HG03571 (cell line): ENCODE measurements around the gene IFIT2.
"Not testable (repeated sequence)": the region's sequence is repeated elsewhere in the genome, so short reads cannot be mapped to it uniquely, and the experiment has no call there.

Experiments used
- ATAC-seq: cut with Tn5 transposase; IDR thresholded peaks from one replicate; pipeline ENCODE4 v1.9.1; 2021; ENCODE audit not compliant: unreplicated experiment

IFIT2 gene

DNA sequence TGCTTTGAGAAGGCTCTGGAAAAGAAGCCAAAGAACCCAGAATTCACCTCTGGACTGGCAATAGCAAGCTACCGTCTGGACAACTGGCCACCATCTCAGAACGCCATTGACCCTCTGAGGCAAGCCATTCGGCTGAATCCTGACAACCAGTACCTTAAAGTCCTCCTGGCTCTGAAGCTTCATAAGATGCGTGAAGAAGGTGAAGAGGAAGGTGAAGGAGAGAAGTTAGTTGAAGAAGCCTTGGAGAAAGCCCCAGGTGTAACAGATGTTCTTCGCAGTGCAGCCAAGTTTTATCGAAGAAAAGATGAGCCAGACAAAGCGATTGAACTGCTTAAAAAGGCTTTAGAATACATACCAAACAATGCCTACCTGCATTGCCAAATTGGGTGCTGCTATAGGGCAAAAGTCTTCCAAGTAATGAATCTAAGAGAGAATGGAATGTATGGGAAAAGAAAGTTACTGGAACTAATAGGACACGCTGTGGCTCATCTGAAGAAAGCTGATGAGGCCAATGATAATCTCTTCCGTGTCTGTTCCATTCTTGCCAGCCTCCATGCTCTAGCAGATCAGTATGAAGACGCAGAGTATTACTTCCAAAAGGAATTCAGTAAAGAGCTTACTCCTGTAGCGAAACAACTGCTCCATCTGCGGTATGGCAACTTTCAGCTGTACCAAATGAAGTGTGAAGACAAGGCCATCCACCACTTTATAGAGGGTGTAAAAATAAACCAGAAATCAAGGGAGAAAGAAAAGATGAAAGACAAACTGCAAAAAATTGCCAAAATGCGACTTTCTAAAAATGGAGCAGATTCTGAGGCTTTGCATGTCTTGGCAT, 4.8 kb downstream of the IFIT2 start:
- no peak for ATAC-seq

DNA sequence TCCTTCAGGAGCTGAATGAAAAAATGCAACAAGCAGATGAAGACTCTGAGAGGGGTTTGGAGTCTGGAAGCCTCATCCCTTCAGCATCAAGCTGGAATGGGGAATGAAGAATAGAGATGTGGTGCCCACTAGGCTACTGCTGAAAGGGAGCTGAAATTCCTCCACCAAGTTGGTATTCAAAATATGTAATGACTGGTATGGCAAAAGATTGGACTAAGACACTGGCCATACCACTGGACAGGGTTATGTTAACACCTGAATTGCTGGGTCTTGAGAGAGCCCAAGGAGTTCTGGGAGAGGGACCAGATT, 5.4 kb downstream of the IFIT2 start:
- no peak for ATAC-seq

DNA sequence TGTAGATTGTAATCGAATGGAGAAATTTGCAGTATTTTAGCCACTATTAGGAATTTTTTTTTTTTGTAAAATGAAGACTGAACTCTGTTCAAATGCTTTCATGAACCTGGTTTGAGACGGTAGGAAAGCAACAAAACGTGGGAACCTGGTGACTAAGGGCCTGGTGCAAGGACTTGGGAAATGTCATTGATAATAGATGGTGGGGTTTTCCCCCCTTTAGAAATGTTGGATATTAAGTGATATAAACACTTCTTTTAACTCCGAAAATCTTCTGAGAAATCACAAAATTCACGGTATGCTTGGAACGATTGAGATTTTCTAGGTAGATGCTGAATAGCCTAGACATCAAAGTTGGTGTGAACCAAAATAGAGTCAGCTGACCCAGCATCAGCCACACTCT, 6.4 kb downstream of the IFIT2 start:
- no peak for ATAC-seq

DNA sequence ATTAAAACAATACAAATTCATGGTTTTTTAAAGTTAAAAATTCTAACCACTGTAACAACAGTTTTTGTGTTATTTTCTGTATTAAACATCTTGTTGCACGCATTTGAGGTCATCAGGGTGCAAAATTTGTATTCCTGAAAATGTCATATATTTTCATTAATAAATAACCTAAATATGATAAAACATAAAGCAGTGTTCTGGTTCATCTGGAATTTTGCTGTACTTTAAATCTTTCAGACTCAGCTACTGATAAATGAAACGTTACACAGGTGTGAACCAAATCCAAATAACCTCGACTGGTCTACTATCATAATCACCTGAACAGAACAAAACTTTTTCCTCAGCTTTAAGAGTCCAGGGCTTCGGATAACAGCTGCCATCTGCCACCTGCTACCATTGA, 6.9 kb downstream of the IFIT2 start:
- ATAC-seq, result no peak

DNA sequence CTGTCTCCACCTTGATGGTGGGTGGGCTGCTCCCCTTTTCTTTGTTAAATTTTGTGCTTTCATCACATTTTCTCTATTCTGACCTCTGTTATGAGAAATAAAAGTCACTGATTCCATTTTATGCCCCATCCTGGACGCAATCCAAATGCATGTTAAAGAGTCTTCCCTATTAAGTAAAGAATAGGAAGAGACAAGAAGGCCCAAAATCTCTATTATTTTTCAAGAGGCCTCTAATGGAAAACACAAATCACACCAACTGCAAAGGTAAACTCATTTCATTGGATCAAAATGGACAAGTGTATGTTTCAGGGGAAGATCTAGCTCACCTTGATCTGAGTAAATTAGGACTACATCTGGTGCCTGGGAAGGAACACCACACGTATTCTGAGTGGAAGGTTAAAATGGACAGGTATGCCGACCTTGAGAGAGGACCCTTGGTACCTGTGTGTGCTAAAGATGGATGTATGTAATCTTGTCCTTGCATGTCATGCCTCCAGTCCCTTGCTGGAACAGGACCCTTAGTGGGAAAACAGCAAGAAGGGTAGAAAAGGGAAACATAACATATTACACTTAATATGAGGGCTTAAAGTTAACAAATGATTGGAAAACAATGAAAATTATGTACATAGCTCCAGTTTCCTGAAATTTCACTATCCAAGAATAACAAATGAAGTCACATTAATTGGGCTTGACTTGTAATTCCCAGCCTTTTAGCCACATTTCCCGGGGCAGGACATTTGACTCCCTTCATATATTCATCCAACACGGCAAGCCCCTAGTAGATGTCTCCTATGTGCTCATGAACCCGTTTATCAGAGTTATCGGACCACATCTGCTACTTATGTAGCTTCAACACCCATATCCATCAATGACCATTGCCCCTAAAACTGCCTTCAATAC, 7.6 kb downstream of the IFIT2 start:
- ATAC-seq, result no peak

DNA sequence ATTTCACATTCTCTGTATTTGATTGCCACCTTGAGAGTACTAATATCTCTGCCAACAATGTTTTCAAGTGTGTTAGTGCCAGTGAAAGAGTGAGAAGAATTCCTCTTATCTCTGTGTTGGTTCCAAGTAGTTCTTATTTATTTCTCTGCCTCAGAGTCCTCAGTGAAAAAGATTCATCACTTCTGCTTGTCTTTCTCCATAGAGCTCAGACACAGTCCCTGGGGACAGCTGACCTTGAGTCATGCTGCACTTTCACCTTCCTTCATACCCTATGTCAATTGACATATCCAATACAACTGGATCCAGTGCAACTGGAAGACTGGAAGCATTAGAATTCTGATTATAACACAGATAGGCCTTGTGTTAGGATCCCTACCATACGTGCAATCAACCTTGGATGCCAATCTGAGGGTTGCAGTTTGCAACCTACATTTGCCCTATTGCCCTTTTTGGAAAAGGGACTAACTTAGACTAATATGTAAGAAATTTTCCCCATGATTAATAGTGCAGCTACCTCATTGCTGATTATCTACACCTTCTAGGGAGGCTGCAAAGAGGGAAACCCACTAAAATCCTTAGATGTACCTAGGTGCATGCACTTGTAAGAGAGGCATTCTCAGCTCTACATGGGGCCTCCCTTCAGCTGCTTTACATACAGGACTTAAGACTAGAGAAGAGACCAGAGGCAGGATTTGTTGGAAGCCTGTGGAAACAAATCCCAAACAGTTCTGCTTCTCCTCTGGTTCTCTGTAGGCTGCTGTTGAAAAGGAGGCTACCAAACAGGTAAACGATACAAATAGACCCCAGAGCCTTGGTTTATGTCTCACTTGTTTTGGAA, 8.4 kb downstream of the IFIT2 start:
- ATAC-seq, result no peak

DNA sequence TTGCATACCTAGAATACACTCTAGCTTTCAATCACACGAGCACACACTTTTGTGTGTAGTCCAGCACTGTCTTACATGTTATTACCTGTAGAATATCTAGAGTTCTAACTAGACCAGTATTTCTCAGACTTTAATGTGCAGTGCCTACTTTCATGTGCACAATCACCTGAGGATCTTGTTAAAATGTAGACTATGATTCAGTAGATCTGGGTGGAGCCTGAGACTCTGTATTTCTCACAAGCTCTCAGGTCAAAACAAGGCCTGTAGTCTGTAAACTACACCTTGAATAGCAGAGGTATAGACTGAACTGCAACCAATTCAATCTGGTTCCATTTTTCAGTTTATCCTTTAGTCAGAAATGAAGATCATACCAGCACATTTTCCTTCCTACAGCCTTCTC, 11.1 kb downstream of the IFIT2 start:
- ATAC-seq, result no peak

DNA sequence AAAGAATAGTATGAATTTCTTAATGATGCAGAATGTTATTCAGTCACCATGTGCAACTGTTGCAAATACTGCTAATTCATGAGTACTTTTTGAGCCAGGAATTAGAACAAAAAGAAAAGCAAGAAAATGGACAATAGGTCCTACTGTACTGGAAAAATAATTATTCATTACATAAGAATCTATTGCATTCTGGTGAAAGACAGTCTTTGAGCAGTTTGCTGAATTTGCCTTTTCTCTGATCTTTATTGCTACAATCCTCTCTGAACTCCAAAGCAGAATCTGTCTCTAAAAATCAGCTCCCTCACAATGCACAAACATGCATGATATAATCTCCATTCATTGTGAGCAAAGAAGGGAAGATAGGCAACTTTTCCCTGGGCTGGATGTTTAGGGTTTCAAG, 12.8 kb downstream of the IFIT2 start:
- no peak for ATAC-seq

DNA sequence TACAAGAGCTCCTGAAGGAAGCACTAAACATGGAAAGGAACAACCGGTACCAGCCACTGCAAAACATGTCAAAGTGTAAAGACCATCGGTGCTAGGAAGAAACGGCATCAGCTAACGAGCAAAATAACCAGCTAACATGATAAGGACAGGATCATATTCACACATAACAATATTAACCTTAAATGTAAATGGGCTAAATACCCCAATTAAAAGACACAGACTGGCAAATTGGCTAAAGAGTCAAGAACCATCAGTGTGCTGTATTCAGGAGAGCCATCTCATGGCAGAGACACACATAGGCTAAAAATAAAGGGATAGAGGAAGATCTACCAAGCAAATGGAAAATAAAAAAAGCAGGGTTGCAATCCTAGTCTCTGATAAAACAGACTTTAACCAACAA, 16.2 kb downstream of the IFIT2 start:
- ATAC-seq, result not testable (repeated sequence)

DNA sequence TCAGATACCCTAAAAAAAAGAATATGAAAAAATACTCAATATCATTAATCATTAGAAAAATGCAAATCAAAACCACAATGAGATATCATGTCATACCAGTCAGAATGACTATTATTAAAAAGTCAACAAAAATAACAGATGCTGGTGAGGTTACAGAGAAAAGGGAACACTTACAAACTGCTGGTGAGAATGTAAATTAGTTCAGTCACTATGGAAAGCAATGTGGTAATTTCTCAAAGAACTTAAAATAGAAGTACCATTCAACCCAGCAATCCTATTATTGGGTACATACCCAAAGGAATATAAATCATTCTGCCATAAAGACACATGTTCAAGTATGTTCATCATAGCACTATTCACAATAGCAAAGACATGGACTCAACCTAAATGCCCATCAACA, 23.2 kb downstream of the IFIT2 start:
- ATAC-seq, result not testable (repeated sequence)

DNA sequence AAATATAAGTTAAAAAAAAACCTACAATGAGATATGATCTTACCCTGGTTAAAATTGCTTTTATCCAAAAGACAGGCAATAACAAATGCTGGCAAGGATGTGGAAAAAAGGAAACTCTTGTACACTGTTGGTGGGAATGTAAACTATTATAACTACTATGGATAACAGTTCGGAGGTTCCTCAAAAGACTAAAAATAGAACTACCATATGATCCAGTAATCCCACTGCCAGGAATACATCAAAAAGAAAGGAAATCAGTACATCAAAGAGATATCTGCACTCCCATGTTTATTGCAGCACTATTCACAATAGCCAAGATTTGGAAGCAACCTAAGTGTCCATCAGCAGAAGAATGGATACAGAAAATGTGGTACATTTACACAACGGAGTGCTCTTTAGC, 24.0 kb downstream of the IFIT2 start:
- ATAC-seq, result not testable (repeated sequence)

DNA sequence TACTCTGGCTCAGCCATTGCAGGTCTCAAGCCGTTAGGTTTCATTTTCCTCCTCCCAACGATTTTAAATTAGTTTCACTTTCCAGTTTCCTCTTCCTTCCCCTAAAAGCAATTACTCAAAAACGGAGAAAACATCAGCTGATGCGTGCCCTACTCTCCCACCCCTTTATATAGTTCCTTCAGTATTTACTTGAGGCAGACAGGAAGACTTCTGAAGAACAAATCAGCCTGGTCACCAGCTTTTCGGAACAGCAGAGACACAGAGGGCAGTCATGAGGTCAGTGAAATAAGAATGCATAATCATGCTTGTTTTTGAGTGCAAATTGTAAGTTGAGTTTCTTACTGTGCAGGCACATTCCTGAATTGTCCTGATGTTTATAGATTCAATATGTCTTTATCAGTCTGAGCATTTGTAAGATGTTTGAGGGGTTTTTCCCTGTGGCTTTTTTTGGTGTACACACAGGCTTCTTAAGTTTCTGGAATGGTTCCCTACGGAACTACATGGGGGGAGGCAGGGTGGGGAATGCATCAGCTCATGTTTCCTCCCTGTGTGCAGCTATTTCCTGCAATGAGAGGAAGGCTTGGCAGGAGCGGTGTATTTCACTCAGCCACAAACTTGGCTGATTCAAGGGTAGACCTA, 26.1 kb downstream of the IFIT2 start, which contains the start of gene IFIT3:
Gene IFIT3, plus strand, starts transcription at position 195 of the 639 bp plus-strand sequence. Its CDS starts 77 bp downstream, at position 272.
- ATAC-seq, result no peak

DNA sequence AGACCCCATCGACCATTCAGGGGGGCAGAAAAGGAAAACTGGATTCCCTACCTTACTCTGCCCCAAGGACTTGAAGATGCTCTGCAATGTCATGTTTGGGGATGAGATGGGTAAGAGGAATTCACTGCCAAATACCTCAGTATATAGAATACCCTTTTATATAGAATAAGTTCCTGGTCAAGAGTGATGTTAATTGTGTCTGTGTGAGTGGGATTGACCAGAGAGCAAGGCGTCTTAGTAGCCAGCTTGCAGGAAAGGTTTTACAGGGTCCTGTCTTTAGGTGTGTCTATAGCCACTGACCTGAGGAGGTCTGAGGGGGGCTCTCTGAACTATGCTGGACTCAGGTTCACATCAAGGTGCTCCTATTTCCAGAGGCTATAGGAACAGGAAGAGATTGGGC, 27.3 kb downstream of the IFIT2 start:
- ATAC-seq, result no peak

DNA sequence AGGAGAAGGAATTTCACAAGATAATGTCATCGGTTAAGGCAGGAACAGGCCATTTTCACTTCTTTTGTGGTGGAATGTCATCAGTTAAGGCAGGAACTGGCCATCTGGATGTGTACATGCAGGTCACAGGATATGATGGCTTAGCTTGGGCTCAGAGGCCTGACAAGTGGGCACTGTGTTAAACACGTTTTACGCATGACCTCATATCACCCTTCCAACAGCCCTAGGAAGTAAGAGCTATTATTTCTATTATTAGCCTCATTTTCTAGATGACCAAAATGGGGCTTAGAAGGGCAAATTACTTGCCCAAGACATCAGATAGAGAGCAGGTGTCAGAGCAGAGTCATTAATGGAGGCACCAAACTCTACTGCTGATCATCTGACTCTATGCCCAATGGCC, 28.2 kb downstream of the IFIT2 start:
- ATAC-seq, result not testable (repeated sequence)

DNA sequence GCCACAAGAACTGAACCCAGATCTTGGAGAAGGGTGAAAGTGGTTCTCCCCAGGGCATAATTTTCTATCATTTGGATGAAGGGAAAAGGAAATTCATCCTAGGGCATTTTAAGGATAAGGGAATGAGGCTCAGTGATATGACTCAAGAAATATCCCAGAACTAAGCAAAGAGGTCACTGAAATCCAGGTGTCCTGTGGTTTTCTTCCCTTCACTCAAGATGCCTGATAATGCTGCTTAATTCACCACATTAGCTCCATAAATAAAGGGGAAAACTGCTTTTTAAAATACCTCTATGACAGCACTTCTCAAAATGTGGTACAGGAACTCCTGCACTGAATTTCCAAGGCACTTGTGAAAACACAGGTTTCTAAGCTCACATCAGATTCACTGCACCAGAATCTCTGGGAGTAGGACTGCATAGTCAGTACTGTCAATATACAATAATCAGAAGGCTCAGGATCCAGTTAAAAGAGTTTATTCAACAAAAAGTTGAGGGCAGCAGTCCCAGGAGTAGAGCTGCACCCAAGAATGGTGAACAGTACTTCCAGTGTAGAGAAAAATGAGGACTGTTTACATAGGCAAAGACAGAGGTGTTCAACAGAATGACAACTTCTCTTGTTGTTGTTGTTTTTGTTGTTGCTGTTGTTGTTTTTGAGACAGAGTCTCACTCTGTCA, 28.8 kb downstream of the IFIT2 start:
- ATAC-seq, result no peak

DNA sequence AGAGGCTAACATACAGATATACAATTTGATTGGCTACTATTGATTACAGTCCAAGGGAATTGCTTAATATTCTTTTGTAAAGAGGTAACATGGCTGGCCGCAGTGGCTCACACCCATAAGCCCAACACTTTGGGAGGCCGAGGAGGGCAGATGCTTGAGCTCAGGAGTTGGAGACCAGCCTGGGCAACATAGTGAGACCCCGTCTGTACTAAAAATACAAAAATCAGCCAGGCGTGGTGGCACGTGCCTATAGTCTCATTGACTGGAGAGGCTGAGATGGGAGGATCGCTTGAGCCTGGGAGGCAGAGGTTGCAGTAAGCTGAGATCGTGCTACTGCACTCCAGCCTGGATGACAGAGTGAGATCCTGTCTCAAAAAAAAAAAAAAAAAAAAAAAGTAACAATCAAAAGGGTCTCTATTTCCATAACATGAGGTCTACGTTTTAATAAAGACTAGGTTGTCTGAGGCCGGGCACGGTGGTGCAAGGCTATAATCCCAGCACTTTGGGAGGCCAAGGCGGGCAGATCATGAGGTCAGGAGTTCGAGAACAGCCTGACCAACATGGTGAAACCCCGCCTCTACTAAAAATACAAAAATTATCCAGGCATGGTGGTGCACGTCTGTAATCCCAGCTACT, 29.8 kb downstream of the IFIT2 start:
- not testable (repeated sequence) for ATAC-seq

DNA sequence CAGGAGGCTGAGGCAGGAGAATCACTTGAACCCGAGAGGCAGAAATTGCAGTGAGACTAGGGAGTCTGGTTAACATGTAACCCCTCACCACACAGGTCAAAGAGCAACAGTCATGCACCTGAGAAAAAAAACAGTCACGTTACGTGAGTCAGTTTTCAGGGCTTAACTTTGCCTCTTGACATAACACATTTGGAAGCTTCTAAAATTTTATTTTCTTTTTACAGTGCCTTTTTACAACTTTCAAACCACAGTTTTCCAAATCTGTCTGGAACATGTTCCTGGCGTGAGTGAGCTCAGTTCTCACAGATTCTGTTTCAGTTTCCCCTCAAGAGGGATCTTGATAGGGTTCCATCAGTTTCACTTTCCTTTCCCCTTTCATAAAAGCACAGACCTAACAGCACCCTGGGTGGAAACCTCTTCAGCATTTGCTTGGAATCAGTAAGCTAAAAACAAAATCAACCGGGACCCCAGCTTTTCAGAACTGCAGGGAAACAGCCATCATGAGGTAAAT, 30.3 kb downstream of the IFIT2 start:
- ATAC-seq, result peak; percentile 33

DNA sequence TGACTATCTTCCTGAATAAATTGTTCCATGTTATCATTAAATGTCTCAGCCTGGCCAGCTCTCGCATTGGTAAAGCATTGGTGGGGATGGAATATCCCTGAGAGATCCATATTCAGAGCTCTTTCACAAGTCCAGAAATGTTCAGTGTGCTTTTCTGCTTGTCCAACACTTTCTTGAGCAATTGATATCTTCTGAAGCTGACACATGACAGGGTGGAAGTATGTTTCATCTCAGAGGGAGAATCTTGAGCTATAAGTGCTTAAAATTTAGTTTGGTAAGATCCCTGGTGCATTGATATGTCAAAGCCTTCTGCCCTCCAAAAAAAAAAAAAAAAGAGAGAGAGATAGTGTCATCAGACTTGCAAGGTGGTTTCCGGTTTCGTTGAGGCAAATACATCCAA, 33.4 kb downstream of the IFIT2 start:
- ATAC-seq, result no peak

DNA sequence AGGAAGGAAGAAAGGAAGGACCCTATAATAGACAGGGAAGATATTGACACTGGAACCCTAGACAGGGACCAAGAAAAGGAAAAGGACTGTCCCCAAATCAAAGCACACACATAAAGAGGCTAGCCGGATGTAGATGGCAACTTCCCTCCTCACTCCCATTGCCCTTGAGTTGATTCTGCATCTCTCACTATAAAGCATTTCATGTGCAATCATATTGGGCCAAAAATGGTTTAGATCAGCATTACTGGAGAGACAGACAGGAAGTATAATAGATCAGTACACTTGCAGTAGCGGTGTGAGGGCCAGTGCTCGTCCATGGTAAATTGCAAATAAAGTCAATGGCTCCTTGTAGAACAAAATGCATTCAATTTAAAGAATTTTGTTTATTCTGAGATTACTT, 34.4 kb downstream of the IFIT2 start:
- no peak for ATAC-seq

DNA sequence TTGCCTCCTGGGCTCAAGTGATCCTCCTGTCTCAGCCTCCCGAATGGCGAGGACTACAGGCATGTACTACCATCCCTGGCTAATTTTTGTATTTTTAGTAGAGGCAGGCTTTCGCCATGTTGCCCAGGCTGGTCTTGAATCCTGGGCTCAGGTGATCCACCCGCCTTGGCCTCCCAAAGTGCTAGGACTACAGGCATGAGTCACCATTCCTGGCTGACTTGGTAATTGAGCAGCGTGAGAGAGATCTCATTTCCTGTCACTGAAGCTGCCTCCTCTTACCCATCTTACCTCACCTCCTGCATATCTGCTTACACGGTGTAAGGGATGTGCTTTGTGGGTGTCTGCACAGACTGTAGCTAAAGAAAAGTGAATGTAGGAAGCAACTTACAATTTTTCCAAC, 35.6 kb downstream of the IFIT2 start:
- ATAC-seq, result no peak
